Transverse colon (tissue), 4 donors: ENCODE measurements around the gene SAXO1.

Experiments
- CTCF ChIP-seq, 5 experiments: fragments of 200-600 bp in 3 of 5; fragments of 450-650 bp in 2 of 5; sonication (generic) in 3 of 5; IDR thresholded peaks; 1 replicate in 2 of 5; 2 replicates in 3 of 5; pipeline ENCODE4 v1.5.1; 2016 to 2017; ENCODE audit warnings: antibody characterized with exemption in 5 of 5, inconsistent platforms in 3 of 5, mild to moderate bottlenecking in 2 of 5, moderate library complexity in 1 of 5
- EP300 ChIP-seq: sonication (generic); formaldehyde crosslinking; IDR thresholded peaks from one replicate; pipeline ENCODE4 v1.6.1; 2017; ENCODE audit warnings: antibody characterized with exemption, low read depth
- POLR2A ChIP-seq: fragments of 450-650 bp; IDR thresholded peaks from one replicate; pipeline ENCODE4 v1.6.1; 2016; ENCODE audit warnings: antibody characterized with exemption, mild to moderate bottlenecking, moderate library complexity
- POLR2AphosphoS5 ChIP-seq, 3 donors: sonication (generic); formaldehyde crosslinking; IDR thresholded peaks; one replicate each; pipeline ENCODE4 v1.6.1; 2016; ENCODE audit warnings: antibody characterized with exemption in 3 of 3

- TF ChIP-seq CTCF (IDR thresholded peaks at IDR 0.05) (no peak), EP300 (no peak), POLR2AphosphoS5 (IDR thresholded peaks at IDR 0.05) (no peak), POLR2A (no peak)
Measured at GRCh38 chr9:18907927-18908625, 124.9 kb downstream of the SAXO1 start.
